GM10266 (cell line): ENCODE results near the gene FRMD5.
"Not testable (repeated sequence)": the region's sequence is repeated elsewhere in the genome, so short reads cannot be mapped to it uniquely, and the experiment has no call there.

Source experiments
- DNase-seq: peaks from one replicate; pipeline ENCODE4 v3.0.0; 2012; ENCODE audit errors: extremely low spot score
- TF ChIP-seq, protein P1 (sequence below): IDR thresholded peaks from 2 replicates; pipeline ENCODE4 v1.5.1; 2012; ENCODE audit warnings: mild to moderate bottlenecking, low read depth; ENCODE audit not compliant: control insufficient read depth, insufficient read depth; ENCODE audit errors: missing control alignments

The FRMD5 gene

DNA sequence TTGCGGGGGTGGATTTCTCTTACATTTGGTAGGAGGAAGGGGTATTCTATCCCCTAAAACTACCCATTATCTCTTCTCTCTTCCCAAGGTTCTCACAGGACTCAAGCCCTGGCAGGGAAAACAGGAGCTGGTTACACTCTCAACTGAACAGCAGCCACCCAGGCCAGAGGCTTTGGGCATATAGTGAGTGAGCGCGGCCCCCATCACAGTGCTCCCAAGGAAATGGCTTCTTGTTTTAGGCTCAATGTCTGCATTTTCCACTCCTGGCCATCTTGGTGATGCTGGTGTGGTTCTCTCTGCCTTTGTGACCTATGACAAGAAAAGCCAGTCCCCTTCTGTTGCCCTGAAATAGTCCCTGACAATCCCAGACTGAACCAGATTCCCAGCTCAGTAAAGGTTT is 318.2 kb downstream of the FRMD5 start:
- TF ChIP-seq, protein P1, sequence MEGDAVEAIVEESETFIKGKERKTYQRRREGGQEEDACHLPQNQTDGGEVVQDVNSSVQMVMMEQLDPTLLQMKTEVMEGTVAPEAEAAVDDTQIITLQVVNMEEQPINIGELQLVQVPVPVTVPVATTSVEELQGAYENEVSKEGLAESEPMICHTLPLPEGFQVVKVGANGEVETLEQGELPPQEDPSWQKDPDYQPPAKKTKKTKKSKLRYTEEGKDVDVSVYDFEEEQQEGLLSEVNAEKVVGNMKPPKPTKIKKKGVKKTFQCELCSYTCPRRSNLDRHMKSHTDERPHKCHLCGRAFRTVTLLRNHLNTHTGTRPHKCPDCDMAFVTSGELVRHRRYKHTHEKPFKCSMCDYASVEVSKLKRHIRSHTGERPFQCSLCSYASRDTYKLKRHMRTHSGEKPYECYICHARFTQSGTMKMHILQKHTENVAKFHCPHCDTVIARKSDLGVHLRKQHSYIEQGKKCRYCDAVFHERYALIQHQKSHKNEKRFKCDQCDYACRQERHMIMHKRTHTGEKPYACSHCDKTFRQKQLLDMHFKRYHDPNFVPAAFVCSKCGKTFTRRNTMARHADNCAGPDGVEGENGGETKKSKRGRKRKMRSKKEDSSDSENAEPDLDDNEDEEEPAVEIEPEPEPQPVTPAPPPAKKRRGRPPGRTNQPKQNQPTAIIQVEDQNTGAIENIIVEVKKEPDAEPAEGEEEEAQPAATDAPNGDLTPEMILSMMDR, result no peak
- DNase-seq, result no peak

DNA sequence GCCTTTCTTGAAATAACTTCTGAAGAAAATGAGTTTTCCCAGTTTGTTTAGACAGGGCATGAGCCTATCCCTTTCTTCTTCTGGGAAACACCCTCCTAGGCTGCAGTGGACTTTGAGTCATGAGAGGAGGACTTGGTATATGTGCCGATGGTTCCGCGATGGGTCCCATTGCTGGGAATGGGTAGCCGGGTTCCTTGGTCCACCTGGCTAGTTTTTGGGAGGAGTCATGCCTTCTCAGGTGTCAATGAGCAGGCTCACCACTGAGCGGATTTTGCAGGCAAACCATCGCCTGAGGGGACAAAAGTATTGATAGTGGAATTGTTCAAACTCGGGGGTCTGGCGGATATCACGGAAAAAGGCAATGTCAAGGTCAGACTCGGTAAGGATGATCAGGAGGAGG is 321.4 kb downstream of the FRMD5 start:
- TF ChIP-seq, protein P1, result no peak
- DNase-seq, result no peak

DNA sequence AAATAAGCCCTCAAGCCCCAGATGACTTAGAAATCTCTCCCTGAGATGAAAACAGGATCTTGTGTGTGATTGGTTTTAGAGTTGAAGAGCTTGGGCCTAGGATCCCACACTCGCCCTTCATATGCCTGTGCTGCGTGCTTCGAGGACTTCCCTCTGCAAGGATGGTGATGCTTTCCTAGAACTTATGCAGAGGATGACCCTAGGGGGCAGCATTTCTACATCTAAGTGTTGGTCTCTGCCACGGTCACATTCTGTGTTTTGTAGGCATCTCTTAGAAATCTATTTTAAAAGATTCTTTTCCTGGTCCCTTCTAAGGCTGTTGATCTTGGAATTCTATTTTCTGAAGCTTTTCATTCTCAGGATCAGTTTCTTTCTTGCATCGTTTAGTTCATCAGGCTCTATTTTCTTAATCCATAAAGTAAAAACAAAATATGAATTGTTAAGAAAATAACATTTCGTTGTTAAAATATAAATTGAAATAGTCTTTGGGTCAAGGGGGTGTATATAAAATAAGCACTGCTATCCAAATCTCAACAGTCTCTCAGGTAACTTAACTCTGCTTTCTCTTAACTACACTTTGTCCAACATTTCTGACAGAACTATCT is 322.6 kb downstream of the FRMD5 start:
- TF ChIP-seq, protein P1, result peak; percentile 45
- DNase-seq, result peak; percentile 26

DNA sequence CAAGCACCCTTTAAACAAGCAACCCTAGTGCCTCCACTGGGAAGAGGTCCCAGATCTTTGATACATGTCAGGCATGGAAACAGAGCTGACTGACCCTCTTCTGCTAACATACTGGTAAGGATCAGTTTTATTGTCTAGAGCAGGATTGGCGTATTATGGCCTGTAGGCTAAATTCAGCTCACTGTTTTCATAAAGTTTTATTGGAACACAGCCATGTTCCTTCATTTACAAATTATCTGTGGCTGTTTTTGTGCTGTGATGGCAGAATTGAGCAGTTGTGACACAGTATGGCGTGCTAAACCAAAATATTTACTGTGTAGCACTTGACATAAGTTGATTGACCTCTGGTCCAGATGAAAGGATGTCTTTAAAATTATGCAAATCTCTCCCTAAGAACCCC is 323.2 kb downstream of the FRMD5 start:
- TF ChIP-seq, protein P1, result no peak
- DNase-seq, result no peak

DNA sequence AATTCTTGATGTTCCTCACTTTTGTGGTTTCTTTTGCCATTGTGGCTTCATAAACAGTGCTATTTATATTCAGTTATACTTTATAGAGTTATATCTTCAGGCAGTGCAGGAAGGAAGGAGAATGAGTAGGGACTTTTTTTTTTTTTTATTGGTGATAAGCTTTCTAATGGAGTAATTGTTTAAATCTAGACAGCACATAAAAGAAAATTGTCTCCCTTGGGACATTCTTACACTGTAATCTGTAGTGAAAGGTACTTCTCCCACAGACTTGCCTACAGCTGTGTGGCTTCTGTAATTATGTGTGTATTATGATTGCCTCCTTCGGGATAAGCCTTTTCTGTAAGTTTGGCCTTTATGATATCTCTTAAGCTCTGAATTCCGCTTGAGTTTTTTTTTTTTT is 326.7 kb downstream of the FRMD5 start:
- TF ChIP-seq, protein P1, result no peak
- no peak for DNase-seq

DNA sequence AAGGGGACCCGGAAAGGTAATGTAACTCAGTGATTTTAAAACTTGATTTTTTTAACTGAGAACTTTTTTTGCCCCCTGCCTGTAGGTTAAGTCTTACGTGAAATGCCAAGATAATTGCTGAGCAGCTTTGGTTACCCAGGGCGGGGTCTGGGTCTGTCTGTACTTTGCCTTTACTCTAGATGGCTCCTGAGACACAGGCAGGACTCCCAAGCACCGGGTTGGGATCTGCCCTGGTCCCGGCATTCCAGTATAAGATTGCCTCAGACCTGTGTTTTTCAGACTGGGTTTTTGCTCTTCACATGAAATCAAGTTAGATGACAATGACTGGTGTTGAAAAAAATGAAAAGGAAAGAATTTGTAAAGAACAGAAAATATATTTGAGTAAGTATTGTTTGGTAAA is 328.0 kb downstream of the FRMD5 start:
- TF ChIP-seq, protein P1, result no peak
- no peak for DNase-seq

DNA sequence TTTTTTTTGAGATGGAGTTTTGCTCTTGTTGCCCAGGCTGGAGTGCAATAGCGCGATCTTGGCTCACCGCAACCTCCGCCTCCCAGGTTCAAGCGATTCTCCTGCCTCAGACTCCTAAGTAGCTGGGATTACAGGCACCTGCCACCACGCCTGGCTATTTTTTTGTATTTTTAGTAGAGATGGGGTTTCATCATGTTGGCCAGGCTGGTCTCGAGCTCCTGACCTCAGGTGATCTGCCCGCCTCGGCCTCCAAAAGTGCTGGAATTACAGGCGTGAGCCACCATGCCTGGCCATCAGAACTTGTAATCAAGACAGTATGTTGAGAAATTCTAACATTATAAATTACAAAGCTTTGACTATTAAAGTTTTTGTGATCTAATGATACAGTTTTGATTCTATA is 328.4 kb downstream of the FRMD5 start:
- DNase-seq, result not testable (repeated sequence)

DNA sequence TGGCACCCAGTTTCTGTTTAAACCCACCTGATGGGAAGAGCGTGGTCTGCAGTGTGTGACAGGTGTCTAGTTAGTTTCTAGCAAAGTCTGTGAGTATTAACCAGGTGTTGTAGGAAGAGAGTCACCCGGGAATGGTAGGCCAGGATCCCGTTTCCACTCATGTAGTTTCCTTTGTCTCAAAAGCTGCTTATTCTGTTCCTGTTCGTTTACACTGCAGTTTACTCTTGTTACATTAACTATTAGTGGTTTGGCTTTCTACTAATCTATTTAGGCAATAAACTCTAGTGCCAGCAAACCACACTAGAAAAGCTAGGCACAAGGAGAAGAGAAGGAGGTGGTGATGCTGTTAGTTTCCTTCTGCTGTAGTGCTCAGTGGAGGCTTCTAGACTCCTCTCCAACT is 335.5 kb downstream of the FRMD5 start:
- TF ChIP-seq, protein P1, result no peak
- DNase-seq, result no peak
